ENCODE data around the gene SMYD2.

GRCh38 chr1:214367841-214368240 lies 86.9 kb downstream of the SMYD2 start:
- TF ChIP-seq CTCF (IDR thresholded peaks at IDR 0.05; ENCODE audit: control extremely low read depth in 1 of 3, insufficient read depth in 1 of 3, low read depth in 1 of 3, low read length in 3 of 3) (no peak), BCL11A (IDR thresholded peaks at IDR 0.05; ENCODE audit: low read depth in 2 of 2, low read length in 2 of 2) (no peak), RAD21 (IDR thresholded peaks at IDR 0.05 in 1 of 2, conservative IDR thresholded peaks at IDR 0.05 in 1 of 2; ENCODE audit: low read depth in 2 of 2, low read length in 2 of 2) (no peak)

All from H1 (cell line).